Suppressor macrophage treated with lipopolysaccharide for 4 hours (primary cell): Measurements from ENCODE around the gene POU2F1.
A peak's percentile ranks its signal among the peaks of the same experiment; 100 is the strongest.

Source experiments
- DNase-seq: peaks from one replicate; pipeline ENCODE4 v3.0.0-alpha.2; 2020

Gene POU2F1

DNA sequence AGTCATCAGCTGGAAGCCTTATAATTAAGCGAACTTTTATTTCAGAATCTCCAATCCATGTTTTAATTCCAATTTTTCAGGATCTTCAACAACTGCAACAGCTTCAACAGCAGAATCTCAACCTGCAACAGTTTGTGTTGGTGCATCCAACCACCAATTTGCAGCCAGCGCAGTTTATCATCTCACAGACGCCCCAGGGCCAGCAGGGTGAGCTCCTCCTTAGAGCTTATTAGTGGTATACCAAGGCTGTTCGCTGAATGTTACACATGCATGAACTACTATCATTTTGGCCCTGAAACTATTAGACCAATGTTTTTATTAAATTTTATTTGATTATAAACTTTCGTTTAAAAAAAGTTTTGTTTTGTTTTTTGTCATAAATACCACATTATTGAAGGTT is 155.3 kb downstream of the POU2F1 start:
- DNase-seq, result no peak

DNA sequence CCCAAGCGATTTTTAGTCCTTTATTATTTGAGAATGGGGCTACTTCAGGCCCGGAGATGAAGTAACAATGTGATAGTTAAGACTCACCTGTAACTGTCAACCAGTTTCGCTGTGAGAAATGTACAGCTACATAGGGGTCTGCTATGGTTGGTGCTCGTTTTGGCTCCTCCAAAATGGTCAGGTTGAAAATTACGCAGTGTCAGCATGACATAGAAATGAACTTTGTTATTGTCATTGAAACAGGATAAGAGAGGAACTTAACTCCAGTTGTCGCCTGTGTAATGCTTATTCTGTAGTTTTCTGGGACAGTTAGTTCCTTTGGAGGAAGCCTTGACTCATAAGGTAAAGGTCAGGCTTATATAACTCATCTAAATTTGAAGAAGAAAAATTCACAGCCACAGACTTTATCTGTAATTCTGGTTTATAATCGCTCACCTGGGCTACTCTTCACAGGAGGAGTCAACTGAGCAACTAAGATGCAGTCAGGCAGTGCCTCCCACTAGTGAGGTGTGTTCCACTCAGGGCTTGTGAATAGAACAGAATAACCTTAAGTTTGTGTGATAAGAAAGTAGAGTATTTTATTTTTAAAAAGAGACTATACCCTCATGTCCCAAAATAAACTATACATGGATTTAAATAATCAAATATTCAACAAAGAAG is 166.7 kb downstream of the POU2F1 start:
- peak; percentile 67 for DNase-seq

DNA sequence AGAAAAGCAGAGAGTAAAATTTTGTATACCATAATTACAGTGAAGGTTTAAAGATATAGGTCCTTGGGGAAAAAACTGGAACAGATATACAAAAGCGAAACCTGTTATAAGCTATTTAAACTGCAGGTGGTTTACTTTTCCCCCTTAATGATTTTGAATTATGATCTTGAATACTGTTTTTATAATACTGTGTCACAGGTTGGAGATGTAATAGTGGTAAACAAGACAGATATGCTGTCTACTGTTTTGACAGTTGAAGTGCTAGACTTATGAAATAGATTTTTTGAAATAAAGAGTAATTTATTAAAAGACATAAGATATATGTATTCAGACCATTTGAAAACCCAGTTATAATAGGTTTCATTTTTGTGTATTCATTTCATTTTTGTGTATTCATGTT is 168.3 kb downstream of the POU2F1 start:
- DNase-seq, result no peak

DNA sequence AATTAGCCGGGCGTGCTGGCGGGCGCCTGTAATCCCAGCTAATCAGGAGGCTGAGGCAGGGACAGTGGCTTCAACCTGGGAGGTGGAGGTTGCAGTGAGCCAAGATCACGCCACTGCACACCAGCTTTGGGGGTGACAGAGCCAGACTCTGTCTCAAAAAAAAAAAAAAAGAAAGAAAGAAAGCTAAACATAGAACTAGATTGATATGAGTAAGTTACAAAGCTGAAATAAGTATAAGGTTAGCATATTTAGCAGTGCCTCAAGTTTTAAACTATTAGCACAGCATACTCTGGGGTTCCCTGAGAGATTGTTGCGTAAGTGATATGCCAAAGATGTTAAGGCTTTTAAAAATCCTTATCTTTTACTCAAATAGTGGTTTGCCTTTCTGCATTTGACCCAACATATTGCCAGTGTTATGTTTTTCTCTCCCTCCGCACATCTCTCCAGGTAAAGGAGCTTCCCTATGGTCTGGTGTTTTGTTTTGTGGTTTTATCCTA is 171.6 kb downstream of the POU2F1 start:
- DNase-seq, result no peak

DNA sequence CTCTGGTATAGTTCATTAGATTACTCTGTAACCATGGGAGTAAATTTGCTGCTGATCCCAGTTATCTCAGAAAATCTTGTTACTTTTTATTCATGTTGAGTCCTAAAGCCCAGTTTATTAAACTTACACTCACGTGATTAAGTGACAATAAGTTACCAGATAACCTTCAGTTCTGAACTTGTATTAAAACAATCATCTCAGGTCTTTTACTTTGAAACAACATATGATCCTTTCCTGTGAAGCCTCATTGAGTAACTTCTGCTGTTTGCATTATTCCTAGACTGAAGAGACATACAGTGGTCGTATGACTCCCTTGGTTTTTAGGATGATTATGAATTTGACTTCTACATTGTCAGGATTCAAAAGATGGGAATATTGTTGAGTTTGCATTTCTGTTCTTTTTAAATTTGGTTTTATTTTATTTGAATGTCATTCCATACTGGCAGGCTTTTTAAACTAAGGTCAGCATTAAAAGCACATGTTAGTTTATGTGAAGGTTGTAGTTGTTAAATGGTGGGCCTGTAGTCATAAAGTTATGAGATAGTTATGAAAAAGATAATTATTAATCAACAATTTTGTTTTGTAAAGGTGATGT is 179.8 kb downstream of the POU2F1 start:
- DNase-seq, result no peak

DNA sequence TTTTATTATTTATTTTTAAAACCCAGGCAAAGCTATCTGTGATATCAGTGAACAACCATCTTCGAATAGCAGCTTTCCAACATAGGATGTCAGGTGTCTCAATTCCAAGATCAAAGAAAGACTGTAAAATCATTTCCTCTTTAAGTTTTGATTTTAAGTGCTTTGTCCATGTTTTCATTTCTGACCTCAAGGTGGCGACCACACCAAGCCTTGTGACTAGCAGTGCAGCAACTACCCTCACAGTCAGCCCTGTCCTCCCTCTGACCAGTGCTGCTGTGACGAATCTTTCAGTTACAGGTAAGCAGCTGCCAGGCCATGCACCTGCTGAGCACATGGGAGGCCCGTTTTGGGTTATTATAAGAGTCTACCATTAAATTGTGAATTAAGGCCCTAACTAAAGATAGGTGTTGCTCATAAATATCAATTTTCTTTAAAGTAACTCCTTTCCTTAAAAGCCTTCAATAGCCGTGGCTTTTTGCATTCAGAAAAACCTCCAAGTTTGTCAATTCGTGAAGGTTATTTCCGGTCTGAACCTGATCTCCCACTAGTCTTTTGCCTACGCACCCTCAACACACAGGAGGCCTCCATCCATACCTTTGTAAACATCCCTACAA is 180.7 kb downstream of the POU2F1 start:
- DNase-seq, result peak; percentile 35

DNA sequence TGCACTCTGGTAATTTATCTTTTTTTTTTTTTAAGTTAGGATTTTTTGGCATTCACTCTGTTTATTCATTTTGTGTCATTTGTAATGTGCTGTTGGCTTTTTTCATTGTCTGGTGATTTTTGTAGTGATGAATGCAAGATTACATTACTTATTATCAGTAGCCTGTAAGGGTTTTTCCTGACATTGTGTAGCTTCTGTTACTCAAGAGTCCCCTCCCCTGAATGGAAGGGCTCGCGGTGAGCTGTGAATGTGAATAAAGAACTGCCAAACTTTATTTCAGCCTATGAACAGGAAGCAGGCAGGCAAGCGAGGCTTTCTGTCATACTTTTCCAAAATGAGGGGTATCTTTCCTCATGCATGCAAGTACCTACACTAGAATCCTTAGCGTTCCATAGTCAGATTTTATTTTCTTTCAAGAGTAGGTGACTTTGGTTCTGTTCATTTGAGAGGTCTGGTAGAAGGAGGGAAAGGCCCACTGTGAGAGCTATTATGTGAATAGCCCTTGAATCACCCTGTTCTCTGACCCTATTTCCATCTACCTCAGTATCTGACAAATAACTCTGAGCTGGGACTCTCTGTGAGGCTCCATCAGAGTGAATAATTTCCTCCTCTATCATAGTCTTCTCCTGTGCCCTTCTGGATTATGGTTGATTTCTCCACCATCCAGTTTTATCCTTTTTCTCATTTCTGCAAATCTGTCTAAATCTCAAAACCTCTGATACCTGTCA is 183.6 kb downstream of the POU2F1 start:
- no peak for DNase-seq

DNA sequence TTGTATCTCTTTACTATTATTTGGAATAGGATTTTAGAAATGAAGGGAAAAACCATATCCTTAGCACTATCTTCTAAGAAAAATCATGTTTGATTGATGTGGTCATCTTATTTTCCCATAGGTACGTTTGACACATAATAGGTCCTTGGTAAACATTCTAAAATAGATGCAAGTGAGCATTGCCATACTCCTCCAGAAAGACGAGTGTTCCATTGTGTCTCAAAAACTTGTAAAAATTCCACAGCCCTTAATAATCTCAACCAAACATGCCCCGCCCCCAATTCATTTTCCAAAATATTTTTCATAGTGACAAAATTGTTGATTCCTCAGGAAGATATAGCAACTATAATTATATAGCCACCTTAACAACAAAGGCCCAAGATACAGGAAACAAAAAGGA is 184.2 kb downstream of the POU2F1 start:
- no peak for DNase-seq

DNA sequence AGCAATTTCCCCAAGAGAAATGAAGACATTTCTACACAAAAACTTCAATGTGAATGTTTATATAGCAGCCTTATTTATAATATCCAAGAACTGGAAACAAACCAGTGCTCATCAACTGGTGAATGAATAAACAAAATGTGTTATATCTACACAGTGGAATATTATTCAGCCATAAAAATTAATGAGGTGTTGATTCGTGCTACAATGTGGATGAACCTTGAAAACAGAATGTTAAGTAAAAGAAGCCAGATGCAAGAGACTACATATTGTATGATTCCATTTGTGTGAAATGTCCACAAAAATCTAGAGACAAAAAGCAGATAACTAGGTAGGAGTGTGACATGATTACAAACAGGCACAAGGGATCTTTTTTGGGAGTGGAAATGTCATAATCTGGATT is 187.7 kb downstream of the POU2F1 start:
- DNase-seq, result no peak

DNA sequence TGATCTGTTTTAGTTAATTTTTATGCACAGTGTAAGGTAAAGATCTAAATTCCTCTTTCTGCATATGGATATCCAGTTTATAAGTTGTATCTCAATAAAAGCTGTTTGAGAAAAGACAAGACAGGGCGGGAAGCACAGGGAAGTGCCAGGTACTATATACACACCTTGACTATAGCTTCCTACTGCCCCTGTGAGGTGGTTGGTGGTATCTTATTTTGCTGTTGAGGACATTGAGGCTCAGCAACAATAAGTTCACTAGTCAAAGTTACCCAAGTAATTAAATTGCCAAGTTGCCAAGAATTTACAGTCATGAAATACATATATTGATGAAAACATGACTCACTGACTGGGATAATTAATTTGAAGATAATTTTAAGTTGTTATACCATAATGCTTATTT is 188.5 kb downstream of the POU2F1 start:
- no peak for DNase-seq

DNA sequence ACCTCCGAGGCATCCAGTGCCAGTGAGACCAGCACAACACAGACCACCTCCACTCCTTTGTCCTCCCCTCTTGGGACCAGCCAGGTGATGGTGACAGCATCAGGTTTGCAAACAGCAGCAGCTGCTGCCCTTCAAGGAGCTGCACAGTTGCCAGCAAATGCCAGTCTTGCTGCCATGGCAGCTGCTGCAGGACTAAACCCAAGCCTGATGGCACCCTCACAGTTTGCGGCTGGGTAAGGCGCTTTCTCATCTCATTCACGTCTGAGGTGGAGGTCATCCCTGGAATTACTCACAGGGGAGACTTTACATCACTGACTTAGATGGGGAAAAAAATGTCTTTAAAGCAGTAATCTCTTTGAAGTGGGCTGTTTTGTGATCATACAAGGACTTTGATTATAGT is 191.4 kb downstream of the POU2F1 start:
- DNase-seq, result no peak

DNA sequence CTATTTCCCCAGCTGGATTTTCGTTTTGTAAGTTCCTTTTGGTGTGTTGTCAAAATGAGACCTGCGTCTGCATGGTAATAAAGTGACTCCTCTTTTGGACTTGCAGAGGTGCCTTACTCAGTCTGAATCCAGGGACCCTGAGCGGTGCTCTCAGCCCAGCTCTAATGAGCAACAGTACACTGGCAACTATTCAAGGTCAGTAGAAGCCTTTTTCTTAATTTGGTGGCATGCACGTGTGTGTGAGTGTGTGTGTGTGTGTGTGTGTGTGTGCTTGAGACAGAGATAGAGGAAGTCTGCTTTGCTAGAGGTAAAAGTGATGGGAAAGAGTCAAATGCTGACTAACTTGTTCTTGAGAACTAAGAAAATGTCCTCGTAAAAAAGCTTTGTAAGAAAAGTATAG is 192.2 kb downstream of the POU2F1 start:
- DNase-seq, result no peak

DNA sequence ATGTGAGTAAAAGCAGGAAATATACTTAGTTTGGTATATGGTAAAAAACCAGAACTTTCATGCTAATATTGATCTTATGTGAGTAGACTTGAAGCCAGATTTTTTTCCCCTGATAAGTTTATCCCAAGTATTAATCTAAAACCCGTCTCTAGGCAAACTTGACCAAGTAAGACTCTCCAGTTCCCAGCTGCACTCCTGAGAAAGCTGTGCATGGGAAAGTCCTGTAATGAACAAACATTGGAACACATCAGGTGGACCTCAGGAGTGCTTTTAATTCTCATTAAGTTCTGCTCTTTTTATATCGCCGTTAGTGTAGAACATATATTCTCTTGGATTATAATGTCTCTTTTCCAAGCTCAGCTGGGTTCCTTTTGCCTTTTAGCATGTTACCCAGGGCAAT is 192.6 kb downstream of the POU2F1 start:
- DNase-seq, result no peak

DNA sequence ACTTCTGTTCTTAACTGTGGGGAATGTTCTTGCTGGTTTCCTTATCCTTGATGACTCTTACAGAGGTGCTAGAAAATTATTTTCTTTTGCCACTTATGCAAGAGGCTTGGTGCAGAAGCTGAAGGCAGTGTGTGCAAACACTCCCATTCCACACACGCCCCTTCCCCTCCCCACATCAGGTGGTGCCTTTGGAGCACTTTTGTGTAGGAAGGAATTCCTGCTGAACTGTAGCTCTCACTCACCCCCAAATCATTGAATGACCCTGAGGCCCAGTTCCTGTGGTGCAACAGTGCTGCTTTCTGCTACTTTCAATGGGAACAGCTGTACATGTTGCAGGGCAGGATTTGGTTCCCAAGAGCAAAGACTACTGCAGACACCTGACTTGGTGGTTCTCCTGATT is 195.8 kb downstream of the POU2F1 start:
- DNase-seq, result no peak

DNA sequence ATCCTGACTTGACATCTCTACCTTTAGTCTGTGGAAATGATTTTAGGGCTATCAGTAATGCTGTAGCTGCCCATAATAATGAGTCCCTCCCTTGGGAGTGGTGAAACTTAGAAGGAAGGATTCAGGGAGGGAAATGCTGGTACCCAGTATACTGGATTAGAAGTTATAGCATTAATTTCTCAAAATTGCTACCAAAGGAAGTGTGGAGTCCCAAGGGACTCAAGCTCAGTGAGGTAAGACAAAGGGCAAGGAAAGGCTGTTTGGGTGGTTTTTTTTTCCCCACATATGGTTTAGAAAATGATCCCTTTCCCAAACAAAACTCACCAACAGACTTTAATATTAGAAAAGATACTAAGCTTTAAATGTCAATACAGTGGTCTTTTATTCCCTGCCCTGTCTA is 197.7 kb downstream of the POU2F1 start:
- no peak for DNase-seq

DNA sequence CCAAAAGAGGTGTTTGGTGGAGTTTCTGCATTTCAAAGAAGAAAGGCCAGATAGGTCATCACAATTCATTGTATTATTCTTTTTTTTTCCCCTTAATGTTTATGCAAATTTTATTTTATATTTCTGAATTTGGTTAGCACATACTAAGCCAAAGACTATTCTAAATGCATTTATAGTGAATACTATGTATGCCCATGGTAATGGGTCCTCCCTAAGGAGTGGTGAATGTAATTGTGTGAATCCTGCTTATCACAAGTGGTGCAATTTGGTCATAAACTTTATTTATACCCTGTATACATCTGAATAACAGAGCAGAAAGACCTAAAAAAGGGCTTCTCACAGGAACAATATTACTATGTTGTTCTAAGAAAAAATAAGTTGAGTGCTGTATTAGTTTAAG is 198.6 kb downstream of the POU2F1 start:
- no peak for DNase-seq

DNA sequence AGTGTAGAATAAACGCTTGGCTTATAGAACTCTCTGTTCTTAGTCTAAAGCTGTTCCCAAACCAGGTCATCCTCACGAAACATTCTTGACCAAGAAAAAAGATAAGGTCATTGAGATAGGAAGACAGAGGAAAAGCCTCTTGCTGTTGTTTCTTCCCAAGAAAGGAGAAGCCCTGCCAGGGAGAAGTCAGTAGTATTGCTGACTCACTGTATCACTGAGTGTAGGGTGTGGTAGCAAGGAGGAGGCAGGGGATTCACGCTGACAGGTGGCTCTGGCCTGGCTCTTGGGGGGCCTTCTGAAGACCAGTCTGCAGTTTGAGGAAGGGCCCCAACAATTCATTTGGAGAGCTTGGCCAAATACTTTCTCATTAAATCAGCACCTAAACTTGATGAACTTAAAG is 199.8 kb downstream of the POU2F1 start:
- DNase-seq, result no peak

DNA sequence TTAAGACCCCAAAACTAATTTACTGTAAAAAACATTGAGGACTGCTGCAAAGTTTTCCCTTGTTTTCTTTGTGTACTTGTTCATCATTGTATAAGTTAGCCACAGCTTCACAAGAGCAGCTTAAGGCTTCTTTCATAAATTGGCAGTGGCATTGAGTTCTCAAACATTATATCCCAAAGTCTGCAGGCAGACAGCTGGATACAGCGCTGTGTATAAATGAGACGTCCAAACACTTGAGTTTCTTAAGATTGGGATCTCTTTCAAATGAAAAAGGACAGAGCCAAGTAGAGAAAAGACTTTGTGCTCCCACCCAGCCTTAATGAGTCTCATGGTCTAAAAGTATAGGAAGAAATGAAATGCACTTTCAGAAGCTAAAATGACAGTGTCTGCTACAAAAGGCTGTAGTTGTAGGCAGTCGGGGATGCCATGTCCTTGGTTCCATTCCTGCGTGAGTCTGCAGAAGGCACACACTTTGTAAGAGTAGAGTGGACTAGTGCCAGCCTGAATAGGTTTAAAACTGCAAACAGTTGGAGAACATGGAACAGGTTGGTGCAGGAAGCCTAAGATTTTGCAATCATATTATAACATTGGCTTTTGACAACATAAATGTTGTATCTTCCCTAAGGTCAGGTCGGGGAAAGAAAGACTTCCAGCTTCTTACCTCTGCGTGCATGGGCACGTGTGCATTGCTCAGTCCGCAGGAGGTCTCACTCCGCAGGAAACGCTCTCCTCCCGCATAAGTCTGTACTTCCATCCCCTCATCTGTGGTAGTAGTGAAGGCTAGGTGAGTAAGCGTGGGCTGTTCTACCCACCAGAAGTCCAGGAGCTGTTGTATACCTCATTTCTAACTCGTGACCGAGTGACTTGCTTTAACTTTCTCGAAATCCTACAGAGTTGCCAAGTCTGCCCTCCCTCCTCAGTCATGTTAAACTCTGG is 203.3 kb downstream of the POU2F1 start:
- DNase-seq, result no peak

DNA sequence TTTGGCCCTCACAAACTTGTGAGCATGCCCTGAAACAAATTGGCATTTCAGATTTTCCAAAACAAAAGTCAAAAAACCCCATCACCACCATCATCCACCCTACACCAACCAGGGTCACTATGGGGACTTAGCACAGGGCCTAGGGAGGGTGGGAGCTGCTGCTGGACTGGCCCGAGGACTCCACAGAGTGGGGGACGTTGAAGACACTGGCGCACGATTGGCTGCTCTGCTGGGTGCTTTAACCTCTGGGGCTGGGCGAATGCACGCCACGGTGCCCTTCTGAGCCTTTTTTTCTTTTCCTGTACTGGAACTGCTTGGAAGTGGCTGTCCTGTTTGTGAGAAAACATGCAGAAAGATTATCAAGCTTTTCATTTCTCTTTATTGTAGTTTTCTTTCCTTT is 204.8 kb downstream of the POU2F1 start:
- no peak for DNase-seq

DNA sequence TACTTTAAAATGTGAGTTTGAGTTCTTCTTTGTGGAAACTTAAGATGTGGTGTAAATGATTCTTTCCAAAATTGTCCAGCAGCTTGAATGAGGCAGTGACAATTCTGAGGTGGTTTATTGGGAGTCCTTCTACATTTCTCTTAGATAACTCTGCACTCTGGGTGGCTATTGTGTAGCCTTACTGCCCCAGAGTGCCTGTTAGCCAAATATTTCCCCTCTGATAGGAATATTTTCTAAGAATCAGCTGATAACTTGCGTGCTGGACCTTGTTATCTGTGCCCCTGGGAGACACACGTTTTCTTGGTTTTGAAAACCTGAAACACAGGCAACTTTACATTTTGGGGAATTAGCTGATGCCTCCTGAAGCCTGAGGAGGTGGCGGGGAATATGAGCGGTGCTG is 206.0 kb downstream of the POU2F1 start:
- no peak for DNase-seq

DNA sequence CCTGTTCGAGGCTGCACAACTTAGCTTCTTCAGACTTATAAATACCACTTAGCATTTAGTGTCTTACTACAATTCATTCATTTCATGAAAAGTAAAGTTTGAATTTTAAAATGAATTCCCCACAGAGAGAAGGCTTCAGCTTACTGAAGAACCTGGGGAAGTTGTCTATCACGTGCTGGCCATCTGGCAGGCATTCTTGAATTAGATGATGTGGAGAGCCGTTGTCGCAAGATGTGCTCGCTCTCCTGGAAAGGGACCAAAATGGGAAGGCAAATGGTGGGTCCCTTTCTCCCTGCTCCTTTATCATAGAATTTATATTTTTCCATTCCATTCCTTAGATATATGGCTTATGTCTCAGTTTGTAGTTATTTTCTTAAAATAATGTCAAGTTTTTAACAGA is 207.2 kb downstream of the POU2F1 start:
- no peak for DNase-seq

DNA sequence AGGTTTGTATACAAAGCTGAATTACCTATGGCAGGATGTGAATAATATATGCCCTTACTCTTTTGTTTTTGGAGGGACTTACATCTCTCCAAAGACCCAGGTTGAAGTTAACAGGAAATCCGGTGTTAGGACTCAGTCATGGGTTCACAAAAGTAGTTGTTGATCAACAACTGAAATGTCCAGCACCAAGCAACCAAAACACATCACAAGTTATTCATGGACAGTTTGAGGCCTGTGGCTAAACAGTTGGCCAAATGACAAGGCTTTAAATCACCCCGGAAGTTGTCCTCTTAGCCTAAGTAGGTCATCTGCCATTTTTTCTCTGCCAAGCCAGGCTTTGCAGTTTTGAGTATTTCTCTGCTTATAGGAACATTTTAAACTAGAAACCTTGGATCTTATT is 207.7 kb downstream of the POU2F1 start:
- DNase-seq, result no peak

DNA sequence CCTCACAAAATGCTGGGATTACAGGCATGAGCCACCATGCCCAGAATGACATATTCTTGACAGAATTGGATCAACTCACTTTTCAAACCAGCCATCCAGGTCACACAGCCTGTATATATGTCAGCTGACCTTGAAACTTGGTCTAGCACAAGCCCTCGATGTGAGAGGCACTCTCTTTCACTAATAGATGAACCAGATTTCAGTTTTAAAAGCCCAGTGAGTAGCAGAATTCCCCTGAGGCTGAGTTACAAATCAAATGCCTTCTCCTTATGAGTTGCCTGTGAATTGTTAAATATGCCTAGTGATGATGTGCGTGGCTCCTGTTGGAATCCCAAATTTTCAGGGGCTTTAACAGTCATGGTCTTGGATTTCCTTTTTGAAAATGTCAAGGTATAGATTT is 208.9 kb downstream of the POU2F1 start:
- DNase-seq, result no peak
